Right atrium auricular region (tissue), 2 donors: Measurements from ENCODE around the gene CCIN. TPM values are rescaled to one million over a fixed set of nuclear protein-coding genes. Genes with fewer than 3 reads are reported as not detected.

ENCODE experiments used
- DNase-seq: peaks from one replicate; pipeline ENCODE4 v3.0.0-alpha.2; 2019; ENCODE audit warnings: low spot score
- H3K27ac ChIP-seq, 2 donors: fragments of 200-600 bp; sonication (generic); 1 replicate in 1 of 2; 2 replicates in 1 of 2; pipeline ENCODE4 v1.5.1; 2016 to 2019
- H3K27me3 ChIP-seq, 2 donors: fragments of 200-600 bp; sonication (generic); one replicate each; pipeline versions ENCODE4 v1.5.1 to v1.6.0; 2017 to 2019
- H3K36me3 ChIP-seq: fragments of 200-600 bp; sonication (generic); one replicate; pipeline ENCODE4 v1.5.1; 2016
- H3K4me1 ChIP-seq, 2 donors: fragments of 200-600 bp; sonication (generic); one replicate each; pipeline versions ENCODE4 v1.5.1 to v1.6.0; 2017 to 2019
- H3K4me3 ChIP-seq, 2 donors: fragments of 200-600 bp; sonication (generic); 1 replicate in 1 of 2; 2 replicates in 1 of 2; pipeline ENCODE4 v1.5.1; 2017 to 2019; ENCODE audit warnings: mild to moderate bottlenecking in 1 of 2, moderate library complexity in 1 of 2
- H3K9me3 ChIP-seq, 2 donors: fragments of 200-600 bp; sonication (generic); one replicate each; pipeline ENCODE4 v1.5.1; 2019
- CTCF ChIP-seq, 2 donors: fragments of 200-600 bp; sonication (generic); IDR thresholded peaks; one replicate each; pipeline ENCODE4 v1.5.1; 2019; ENCODE audit warnings: antibody characterized with exemption in 2 of 2
- total RNA-seq, 2 donors: library from RNA; depleted of rRNA; stranded (reverse); fragments of >200 nt; gene quantifications; one replicate each; pipeline ENCODE4 v1.1.0, GENCODE V29; 2016

The CCIN gene
- total RNA-seq, 2 donors from 2014 or later = not detected

GRCh38 chr9:36208521-36209253 lies 39.5 kb downstream of the CCIN start:
- TF ChIP-seq CTCF (IDR thresholded peaks at IDR 0.05) = no peak
- peaks cover 0 to 71% of the 10 kb centered on the region in 2 donors for H3K4me1 ChIP-seq

GRCh38 chr9:36210722-36211121 lies 41.5 kb downstream of the CCIN start:
- Histone ChIP-seq H3K36me3 (peaks cover 31% of the 10 kb centered on the region), H3K27me3 (no peaks in the 10 kb centered on the region), H3K9me3 (no peaks in the 10 kb centered on the region), H3K4me3 (no peak overlapping the region), H3K4me1 (peaks cover 0 to 91% of the 10 kb centered on the region in 2 donors), H3K27ac (peak overlapping the region in 1 of 2 donors; percentile 41)
- no peak for TF ChIP-seq CTCF (IDR thresholded peaks at IDR 0.05)
- no peak for DNase-seq

More at GRCh38 chr9:36208521-36209253, 39.5 kb downstream of the CCIN start:
- Histone ChIP-seq H3K27me3 (no peaks in the 10 kb centered on the region), H3K36me3 (peaks cover 52% of the 10 kb centered on the region), H3K9me3 (no peaks in the 10 kb centered on the region), H3K27ac (peak overlapping the region; percentile 37 to 82), H3K4me3 (no peak overlapping the region)
- DNase-seq = no peak

GRCh38 chr9:36211510-36211909 lies 42.3 kb downstream of the CCIN start:
- Histone ChIP-seq H3K4me3 (no peak overlapping the region), H3K27me3 (no peaks in the 10 kb centered on the region), H3K9me3 (no peaks in the 10 kb centered on the region), H3K4me1 (peaks cover 0 to 96% of the 10 kb centered on the region in 2 donors), H3K36me3 (peaks cover 24% of the 10 kb centered on the region), H3K27ac (peak overlapping the region; percentile 17 to 41)
- no peak for TF ChIP-seq CTCF (IDR thresholded peaks at IDR 0.05)
- no peak for DNase-seq

- TF ChIP-seq CTCF (IDR thresholded peaks at IDR 0.05) = no peak
- H3K9me3 ChIP-seq = no peaks in the 10 kb centered on the region
- peaks cover 0 to 82% of the 10 kb centered on the region in 2 donors for H3K4me1 ChIP-seq
- H3K27ac ChIP-seq = peak overlapping the region in 1 of 2 donors; percentile 21
- H3K36me3 ChIP-seq = peaks cover 23% of the 10 kb centered on the region
- DNase-seq = no peak
- H3K4me3 ChIP-seq = no peak overlapping the region
- H3K27me3 ChIP-seq = no peaks in the 10 kb centered on the region
Measured at GRCh38 chr9:36213387-36213786, 44.2 kb downstream of the CCIN start.

- no peak for TF ChIP-seq CTCF (IDR thresholded peaks at IDR 0.05)
- Histone ChIP-seq H3K9me3 (no peaks in the 10 kb centered on the region), H3K27me3 (no peaks in the 10 kb centered on the region), H3K36me3 (peaks cover 27% of the 10 kb centered on the region), H3K4me1 (peaks cover 0 to 76% of the 10 kb centered on the region in 2 donors), H3K27ac (peak overlapping the region in 1 of 2 donors; percentile 21), H3K4me3 (no peak overlapping the region)
- no peak for DNase-seq
Measured at GRCh38 chr9:36213989-36214388, 44.8 kb downstream of the CCIN start.
